Keratinocyte (primary cell): ENCODE results near the gene CPEB4.

Source experiments
- CTCF ChIP-seq, 3 experiments: IDR thresholded peaks in 1 of 3; conservative IDR thresholded peaks in 1 of 3; optimal IDR thresholded peaks in 1 of 3; 2 replicates in 2 of 3; 3 replicates in 1 of 3; pipeline versions ENCODE3 to v1.5.1; 2011; ENCODE audit warnings: low read length in 3 of 3, mild to moderate bottlenecking in 3 of 3, moderate library complexity in 2 of 3, control low read depth in 1 of 3, inconsistent platforms in 1 of 3; ENCODE audit not compliant: insufficient read depth in 2 of 3; ENCODE audit errors: extremely low read depth in 1 of 3
- EZH2 ChIP-seq: IDR thresholded peaks from one replicate; pipeline ENCODE4 v1.6.1; 2012; ENCODE audit warnings: inconsistent platforms, mild to moderate bottlenecking, low read length, moderate library complexity

DNA sequence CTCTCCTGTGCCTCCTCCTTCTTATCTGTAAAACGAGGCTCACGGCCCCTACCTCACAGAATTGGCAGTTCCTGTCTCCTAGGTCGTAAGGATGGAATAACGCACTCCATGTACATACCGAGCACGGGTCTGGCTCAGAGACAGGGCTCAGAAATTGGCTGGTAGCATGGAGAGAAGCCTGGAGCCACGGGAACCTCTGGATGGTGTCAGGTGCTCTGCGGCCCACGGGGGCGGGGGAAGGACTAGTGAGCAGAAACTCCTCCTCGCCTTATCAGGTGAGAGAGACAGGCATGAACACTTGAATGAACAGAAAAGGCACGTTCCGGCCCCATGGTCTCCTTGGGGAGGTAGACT, 85.4 kb downstream of the CPEB4 start:
- no peak for TF ChIP-seq EZH2
- TF ChIP-seq CTCF (optimal IDR thresholded peaks at IDR 0.05 in 1 of 3, IDR thresholded peaks at IDR 0.05 in 1 of 3, conservative IDR thresholded peaks at IDR 0.05 in 1 of 3; ENCODE audit: extremely low read depth in 1 of 3, insufficient read depth in 2 of 3, low read length in 3 of 3), result no peak
